HFFc6 (cell line): Measurements from ENCODE around the gene CYSTM1. TPM values are rescaled to one million over a fixed set of nuclear protein-coding genes. Genes with fewer than 3 reads are reported as not detected.

Experiments used
- DNase-seq: peaks from one replicate; pipeline ENCODE4 v3.0.0-alpha.2; 2018
- H3K27ac Mint-ChIP-seq: 2 replicates; pipeline ENCODE4 v1.8.0; 2020; ENCODE audit warnings: mild to moderate bottlenecking, mixed read lengths
- H3K27me3 Mint-ChIP-seq: 2 replicates; pipeline ENCODE4 v1.8.0; 2021; ENCODE audit warnings: mild to moderate bottlenecking, moderate library complexity, mixed read lengths; ENCODE audit not compliant: insufficient read depth
- H3K36me3 Mint-ChIP-seq: 2 replicates; pipeline ENCODE4 v1.8.0; 2021; ENCODE audit warnings: low read depth, mixed read lengths
- H3K4me1 Mint-ChIP-seq: 2 replicates; pipeline ENCODE4 v1.8.0; 2020; ENCODE audit warnings: low read depth, mixed read lengths
- H3K4me3 Mint-ChIP-seq: 2 replicates; pipeline ENCODE4 v1.8.0; 2020; ENCODE audit warnings: mild to moderate bottlenecking, moderate library complexity, mixed read lengths
- H3K9me3 Mint-ChIP-seq: 2 replicates; pipeline ENCODE4 v1.8.0; 2020; ENCODE audit warnings: mild to moderate bottlenecking, mixed read lengths
- total RNA-seq, 6 experiments: library from RNA; stranded (reverse); fragmentation: NEBNext Ultra II Directional; extraction: Animal tissue kit (Norgen Biotek cat#: 25700); gene quantifications; 2 replicates in 1 of 6; 3 replicates in 5 of 6; pipeline ENCODE4 v1.2.3, GENCODE V29; 2021
- TF ChIP-seq, protein P1 (sequence below): fragments of 200-600 bp; sonication (generic); IDR thresholded peaks from 2 replicates; pipeline ENCODE4 v1.5.0; 2021; ENCODE audit warnings: antibody characterized with exemption, mild to moderate bottlenecking

CYSTM1 gene
- total RNA-seq, 6 experiments from 2014 or later: 11.6 to 16.7 (median 12.5) TPM

DNA sequence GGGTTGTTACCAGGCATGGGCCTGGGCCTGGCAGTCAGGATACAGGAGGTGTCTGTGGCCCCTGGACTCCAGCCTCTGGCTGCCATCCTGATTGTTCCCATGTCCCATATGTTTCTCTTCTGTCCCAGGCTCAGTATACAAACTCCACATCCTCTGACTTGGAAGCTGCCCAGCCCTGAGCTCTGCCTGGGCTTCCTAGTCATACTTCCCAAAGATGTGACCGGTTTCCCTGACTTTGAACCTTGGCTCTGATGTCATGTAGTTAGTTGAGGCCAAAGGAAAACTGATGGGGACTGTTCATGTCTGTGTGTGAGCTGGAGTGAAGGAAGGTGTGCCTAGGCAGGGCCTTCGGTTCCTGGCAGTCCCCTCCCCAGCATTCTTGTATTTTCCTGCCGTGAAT is 50.4 kb downstream of the CYSTM1 start:
- Mint-ChIP-seq H3K9me3 (no peaks in the 10 kb centered on the region), H3K27ac (no peak overlapping the region), H3K36me3 (peaks cover 4% of the 10 kb centered on the region; the same call in 1 of the 2 replicates), H3K4me3 (no peak overlapping the region), H3K27me3 (peaks cover 2% of the 10 kb centered on the region; the same call in 1 of the 2 replicates), H3K4me1 (peaks cover 35% of the 10 kb centered on the region)
- TF ChIP-seq, protein P1, sequence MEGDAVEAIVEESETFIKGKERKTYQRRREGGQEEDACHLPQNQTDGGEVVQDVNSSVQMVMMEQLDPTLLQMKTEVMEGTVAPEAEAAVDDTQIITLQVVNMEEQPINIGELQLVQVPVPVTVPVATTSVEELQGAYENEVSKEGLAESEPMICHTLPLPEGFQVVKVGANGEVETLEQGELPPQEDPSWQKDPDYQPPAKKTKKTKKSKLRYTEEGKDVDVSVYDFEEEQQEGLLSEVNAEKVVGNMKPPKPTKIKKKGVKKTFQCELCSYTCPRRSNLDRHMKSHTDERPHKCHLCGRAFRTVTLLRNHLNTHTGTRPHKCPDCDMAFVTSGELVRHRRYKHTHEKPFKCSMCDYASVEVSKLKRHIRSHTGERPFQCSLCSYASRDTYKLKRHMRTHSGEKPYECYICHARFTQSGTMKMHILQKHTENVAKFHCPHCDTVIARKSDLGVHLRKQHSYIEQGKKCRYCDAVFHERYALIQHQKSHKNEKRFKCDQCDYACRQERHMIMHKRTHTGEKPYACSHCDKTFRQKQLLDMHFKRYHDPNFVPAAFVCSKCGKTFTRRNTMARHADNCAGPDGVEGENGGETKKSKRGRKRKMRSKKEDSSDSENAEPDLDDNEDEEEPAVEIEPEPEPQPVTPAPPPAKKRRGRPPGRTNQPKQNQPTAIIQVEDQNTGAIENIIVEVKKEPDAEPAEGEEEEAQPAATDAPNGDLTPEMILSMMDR: no peak
- no peak for DNase-seq

DNA sequence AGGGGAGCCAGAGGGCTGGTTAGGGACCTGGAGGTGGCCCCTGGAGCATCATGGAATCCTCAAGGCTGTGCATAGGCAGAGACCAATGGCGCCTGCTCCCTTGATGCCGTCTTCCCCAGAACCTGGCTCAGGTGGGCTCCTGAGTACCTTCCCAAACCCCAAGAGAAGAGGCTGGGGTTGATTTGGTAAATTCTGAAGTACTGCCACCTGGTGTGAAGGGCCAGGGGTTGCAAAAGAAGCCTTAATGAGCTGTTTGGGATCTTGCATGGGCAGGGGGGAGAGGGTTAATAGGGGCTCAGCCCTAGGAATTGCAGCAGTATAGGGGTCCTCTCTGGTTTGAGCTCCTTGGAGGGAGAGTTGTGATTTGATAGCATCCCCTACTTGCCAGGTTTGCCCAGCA is 52.1 kb downstream of the CYSTM1 start:
- peaks cover 19% of the 10 kb centered on the region for H3K4me1 Mint-ChIP-seq
- H3K27ac Mint-ChIP-seq: no peak overlapping the region
- H3K36me3 Mint-ChIP-seq: no peaks in the 10 kb centered on the region
- DNase-seq: no peak
- H3K27me3 Mint-ChIP-seq: peaks cover 6% of the 10 kb centered on the region
- no peaks in the 10 kb centered on the region for H3K9me3 Mint-ChIP-seq
- TF ChIP-seq, protein P1: no peak
- no peak overlapping the region for H3K4me3 Mint-ChIP-seq

DNA sequence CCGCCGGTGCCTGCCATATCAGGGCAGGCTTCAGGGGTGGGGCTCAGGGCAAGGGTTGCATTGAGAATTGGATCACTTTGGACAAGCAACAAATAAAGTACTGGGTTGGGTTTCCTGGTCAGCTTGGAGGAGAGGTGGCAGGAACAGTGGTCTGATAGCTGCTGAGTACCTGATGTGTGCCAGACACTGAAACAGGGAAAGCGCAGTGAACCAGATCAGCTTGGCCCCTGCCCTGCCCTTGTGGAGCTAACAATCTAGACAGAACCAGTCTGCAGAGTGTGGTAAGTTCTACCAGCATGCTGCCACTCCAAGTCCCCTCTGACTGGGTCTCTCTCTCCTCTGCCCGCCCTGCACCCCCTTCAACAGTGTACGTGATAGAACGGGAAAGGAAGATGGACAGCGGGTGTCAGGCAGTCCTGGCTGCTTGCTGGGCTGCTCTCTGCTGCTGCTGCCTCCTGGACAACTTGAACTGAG is 53.4 kb downstream of the CYSTM1 start:
- no peaks in the 10 kb centered on the region for H3K36me3 Mint-ChIP-seq
- DNase-seq: no peak
- H3K4me1 Mint-ChIP-seq: peaks cover 7% of the 10 kb centered on the region
- no peaks in the 10 kb centered on the region for H3K9me3 Mint-ChIP-seq
- H3K27me3 Mint-ChIP-seq: peaks cover 7% of the 10 kb centered on the region
- TF ChIP-seq, protein P1: no peak
- H3K4me3 Mint-ChIP-seq: no peak overlapping the region
- no peak overlapping the region for H3K27ac Mint-ChIP-seq

DNA sequence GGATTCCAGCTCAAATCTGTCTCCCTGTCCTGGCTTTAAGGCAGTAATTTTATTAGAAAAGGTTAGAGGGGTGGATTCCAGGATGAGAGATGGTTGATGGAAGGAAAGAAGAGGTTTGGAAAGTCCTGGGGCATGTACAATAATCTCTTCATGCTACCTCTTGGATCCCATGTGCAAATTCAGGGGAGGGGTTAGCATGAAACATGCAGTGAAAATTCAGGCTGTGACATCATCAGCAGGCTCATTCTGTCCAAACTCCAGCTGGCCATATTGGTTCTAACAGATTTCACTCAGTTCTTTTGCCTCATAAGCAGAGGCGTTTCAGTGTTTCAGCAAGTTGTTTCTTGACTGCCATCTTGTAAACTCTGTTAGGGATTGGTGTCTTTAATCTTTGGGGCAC is 55.4 kb downstream of the CYSTM1 start:
- TF ChIP-seq, protein P1: no peak
- DNase-seq: no peak
- H3K9me3 Mint-ChIP-seq: no peaks in the 10 kb centered on the region

DNA sequence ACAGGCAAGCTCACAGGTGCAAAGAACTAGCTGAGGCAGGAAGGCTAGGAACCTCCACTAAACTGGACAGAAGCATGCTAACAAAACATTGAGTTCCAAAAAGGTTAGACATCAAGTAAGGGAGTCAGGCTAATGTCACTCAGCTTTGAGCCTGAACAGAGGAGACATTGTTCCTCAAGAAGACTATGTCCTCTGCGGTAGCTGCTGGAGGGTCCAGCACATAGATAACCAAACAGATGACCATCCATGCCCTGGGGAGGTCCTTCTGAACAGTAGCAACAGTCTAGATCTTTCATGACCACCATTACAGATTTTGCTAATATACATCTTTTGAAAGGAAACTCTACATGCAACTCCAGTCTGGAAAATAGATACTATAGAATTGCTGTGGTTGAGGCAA is 57.7 kb downstream of the CYSTM1 start:
- no peak overlapping the region for H3K27ac Mint-ChIP-seq

More for the DNA sequence above, 55.4 kb downstream of the CYSTM1 start:
- peaks cover 7% of the 10 kb centered on the region for H3K27me3 Mint-ChIP-seq
- no peak overlapping the region for H3K27ac Mint-ChIP-seq
- H3K4me1 Mint-ChIP-seq: peaks cover 8% of the 10 kb centered on the region
- no peak overlapping the region for H3K4me3 Mint-ChIP-seq
- no peaks in the 10 kb centered on the region for H3K36me3 Mint-ChIP-seq

More for the DNA sequence above, 57.7 kb downstream of the CYSTM1 start:
- H3K9me3 Mint-ChIP-seq: no peaks in the 10 kb centered on the region
- DNase-seq: no peak
- H3K4me3 Mint-ChIP-seq: no peak overlapping the region
- TF ChIP-seq, protein P1: no peak
- H3K36me3 Mint-ChIP-seq: no peaks in the 10 kb centered on the region
- peaks cover 6% of the 10 kb centered on the region for H3K27me3 Mint-ChIP-seq
- peaks cover 8% of the 10 kb centered on the region for H3K4me1 Mint-ChIP-seq
